Astrocyte (in vitro differentiated cells and primary cell): Measurements from ENCODE around the gene GPRIN1.

Experiments used
- CTCF ChIP-seq: IDR thresholded peaks from 2 replicates; pipeline ENCODE4 v1.5.1; 2011; ENCODE audit warnings: low read depth, mild to moderate bottlenecking, inconsistent platforms, low read length, moderate library complexity; ENCODE audit not compliant: insufficient read depth
- EZH2 ChIP-seq: IDR thresholded peaks from 2 replicates; pipeline ENCODE4 v1.6.1; 2012; ENCODE audit warnings: mild to moderate bottlenecking, low read length, inconsistent platforms; ENCODE audit not compliant: insufficient read depth

- TF ChIP-seq CTCF (no peak), EZH2 (no peak)
Observed at GRCh38 chr5:176609724-176610434, at the start of gene GPRIN1.
